SK-N-MC (cell line): ENCODE data around the gene BANP.
"Not testable (repeated sequence)": the region's sequence is repeated elsewhere in the genome, so short reads cannot be mapped to it uniquely, and the experiment has no call there.

Experiments used
- DNase-seq: peaks from one replicate; pipeline ENCODE4 v3.0.0-alpha.2; 2011; ENCODE audit warnings: low read depth, low spot score
- H3K27ac ChIP-seq: fragments of 200-600 bp; sonication (generic); 2 replicates; pipeline ENCODE4 v1.5.1; 2016; ENCODE audit warnings: mixed run types
- H3K36me3 ChIP-seq: fragments of 200-600 bp; sonication (generic); 2 replicates; pipeline ENCODE4 v1.6.1; 2017; ENCODE audit warnings: antibody characterized with exemption, low read length, mixed read lengths; ENCODE audit not compliant: insufficient read depth
- H3K4me3 ChIP-seq: fragments of 200-600 bp; sonication (generic); 2 replicates; pipeline ENCODE4 v1.5.1; 2016
- H3K9ac ChIP-seq: fragments of 200-600 bp; sonication (generic); 2 replicates; pipeline ENCODE4 v1.8.0; 2017; ENCODE audit warnings: mixed run types, mixed read lengths; ENCODE audit not compliant: insufficient read length
- H3K9me3 ChIP-seq: fragments of 200-600 bp; sonication (generic); 2 replicates; pipeline ENCODE4 v1.6.1; 2017; ENCODE audit warnings: low read depth, mild to moderate bottlenecking, antibody characterized with exemption, low read length, moderate library complexity, mixed read lengths
- EZH2 ChIP-seq: fragments of 200-600 bp; sonication (generic); IDR thresholded peaks from one replicate; pipeline ENCODE4 v1.6.1; 2017; ENCODE audit warnings: antibody characterized with exemption
- FOXP2 ChIP-seq: optimal IDR thresholded peaks from 2 replicates; pipeline ENCODE3; 2011; ENCODE audit warnings: mild to moderate bottlenecking, moderate library complexity; ENCODE audit not compliant: insufficient read depth; ENCODE audit errors: extremely low read length, control extremely low read depth
- POLR2AphosphoS5 ChIP-seq: IDR thresholded peaks from 2 replicates; pipeline ENCODE4 v1.6.1; 2012; ENCODE audit warnings: mild to moderate bottlenecking, low read depth, low read length, borderline replicate concordance

The BANP gene

DNA sequence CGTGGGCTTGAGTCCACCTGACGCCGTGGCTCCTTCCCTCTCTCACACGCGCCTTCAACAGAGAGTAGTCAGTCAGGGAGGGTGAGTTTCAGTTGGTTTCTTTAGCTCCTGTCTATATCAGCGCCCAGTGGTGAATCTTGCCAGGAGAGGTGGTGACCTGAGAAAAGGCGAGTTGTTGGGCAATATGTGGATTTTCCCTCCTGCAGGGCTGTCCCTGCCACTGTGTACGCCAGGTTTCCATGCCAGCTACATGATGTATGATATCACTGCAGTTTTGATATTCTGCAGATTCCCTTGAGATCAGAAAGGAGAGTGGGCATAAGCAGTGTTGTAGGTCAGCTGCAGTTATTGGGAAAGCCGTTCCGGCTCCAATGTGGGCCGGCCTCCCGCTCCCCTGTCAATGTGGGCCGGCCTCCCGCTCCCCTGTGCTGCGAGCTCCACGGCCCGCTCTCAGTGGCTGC lies 31.4 kb downstream of the BANP start:
- Histone ChIP-seq H3K4me3 (no peak overlapping the region), H3K36me3 (no peaks in the 10 kb centered on the region; the same call in 1 of the 2 replicates), H3K9ac (no peak overlapping the region), H3K27ac (no peak overlapping the region), H3K9me3 (no peaks in the 10 kb centered on the region)
- no peak for DNase-seq
- TF ChIP-seq POLR2AphosphoS5, result no peak
- no peak for TF ChIP-seq FOXP2
- no peak for TF ChIP-seq EZH2

GRCh38 chr16:87983072-87983736 lies 32.0 kb downstream of the BANP start:
- not testable (repeated sequence) for H3K9ac ChIP-seq, DNase-seq, H3K27ac ChIP-seq, H3K4me3 ChIP-seq, H3K9me3 ChIP-seq, H3K36me3 ChIP-seq

- H3K36me3 ChIP-seq, H3K9me3 ChIP-seq, H3K4me3 ChIP-seq, DNase-seq, H3K9ac ChIP-seq, H3K27ac ChIP-seq: not testable (repeated sequence)
These were observed 32.5 kb downstream of the BANP start for GRCh38 chr16:87983737-87984097.

DNA sequence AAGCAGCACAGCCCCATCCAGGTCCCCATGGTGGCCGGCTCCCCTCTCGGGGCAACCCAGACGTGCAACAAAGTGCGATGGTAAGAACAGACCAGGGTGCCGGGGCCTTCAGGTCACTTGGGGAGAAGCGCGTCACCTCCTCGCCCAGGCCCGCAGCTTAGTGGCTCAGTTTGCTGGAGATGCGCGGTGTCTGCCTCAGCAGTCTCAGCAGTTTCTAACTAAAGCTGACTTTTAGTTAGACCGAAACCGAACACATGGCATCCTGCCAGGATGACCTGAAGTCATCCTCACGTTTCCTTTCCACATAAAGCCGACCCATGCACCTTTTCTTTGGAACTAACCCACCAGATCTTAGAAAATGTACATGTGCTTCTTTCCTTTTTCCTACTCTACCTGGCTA lies 32.9 kb downstream of the BANP start:
- not testable (repeated sequence) for H3K4me3 ChIP-seq, H3K27ac ChIP-seq, H3K9ac ChIP-seq, H3K36me3 ChIP-seq, H3K9me3 ChIP-seq, DNase-seq

DNA sequence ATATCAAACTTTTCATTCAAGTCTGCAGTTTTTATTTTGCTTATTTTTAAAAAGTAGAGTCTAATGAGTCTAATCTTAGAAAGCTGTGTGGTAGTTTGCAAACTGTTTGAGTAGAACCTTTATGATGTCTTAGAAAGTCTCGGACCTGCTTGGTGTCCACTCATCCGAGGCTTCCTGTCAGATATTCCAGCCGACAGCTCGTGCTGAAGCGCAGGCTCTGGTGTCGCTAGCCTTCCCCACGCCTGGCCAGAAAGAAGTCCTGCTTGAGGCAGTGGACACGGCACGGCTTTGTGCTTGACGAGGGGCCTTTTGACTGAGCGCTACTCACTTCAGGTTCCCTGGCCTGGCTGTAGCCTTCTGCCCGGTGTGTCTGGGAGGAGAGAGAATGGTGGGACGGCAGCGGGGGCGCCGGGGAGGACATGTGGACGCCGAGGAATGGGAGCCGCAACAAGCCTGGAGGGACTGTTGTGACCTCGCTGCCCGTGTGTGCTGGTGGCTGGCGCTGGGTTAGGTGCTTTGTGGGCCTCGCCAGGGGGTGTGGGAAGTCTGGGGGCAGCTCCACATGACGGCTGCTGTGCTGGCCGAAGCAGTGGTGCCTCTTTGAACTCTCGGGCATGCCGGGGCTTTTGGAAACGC lies 33.5 kb downstream of the BANP start:
- Histone ChIP-seq H3K36me3 (no peaks in the 10 kb centered on the region; the same call in 1 of the 2 replicates), H3K4me3 (no peak overlapping the region), H3K9me3 (no peaks in the 10 kb centered on the region), H3K27ac (no peak overlapping the region), H3K9ac (no peak overlapping the region)
- DNase-seq, result no peak
- TF ChIP-seq EZH2 (no peak), POLR2AphosphoS5 (no peak), FOXP2 (no peak)

DNA sequence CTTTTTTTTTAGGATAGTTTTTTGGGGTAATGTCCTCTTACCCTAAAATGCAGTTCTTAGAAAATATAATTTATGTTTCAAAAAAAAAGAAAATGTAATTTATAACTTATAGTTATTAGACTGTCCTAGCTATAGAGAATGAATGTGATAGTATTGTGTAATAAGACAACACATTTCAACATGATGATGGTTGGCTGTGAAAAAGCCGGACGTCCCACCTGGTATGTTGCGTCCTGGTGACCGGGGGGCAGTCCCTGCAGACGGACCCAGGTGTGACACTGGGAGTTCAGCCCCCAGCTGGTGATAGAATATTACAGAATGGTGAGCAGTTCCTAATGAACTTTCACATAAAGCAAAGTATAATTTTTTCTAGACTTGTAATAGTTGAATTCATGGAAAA lies 34.3 kb downstream of the BANP start:
- not testable (repeated sequence) for H3K9ac ChIP-seq, H3K36me3 ChIP-seq, H3K9me3 ChIP-seq, H3K4me3 ChIP-seq, H3K27ac ChIP-seq, DNase-seq

DNA sequence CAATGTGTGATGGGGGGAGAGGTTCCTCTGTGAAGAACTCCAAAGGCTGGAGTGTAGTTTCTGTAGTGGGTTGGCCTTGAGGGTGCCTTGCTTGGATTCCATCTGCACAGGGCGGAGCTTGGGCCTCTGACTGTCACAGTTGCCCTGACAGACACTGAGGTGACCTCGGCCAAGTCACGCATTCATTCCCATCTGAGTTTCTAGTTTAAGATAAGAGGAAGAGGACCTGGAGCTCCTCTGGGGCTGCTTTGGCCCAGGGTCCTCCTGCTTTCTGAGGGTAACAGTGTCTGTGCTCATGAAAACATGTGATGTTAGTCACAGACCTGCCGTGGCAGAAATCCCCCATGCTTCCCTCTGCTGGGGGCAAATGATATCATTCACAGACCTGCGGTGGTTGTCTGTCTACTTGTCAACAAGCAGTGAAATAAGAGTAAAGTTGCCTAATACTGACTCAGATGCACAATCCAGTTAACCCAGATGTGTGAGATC lies 35.2 kb downstream of the BANP start:
- not testable (repeated sequence) for H3K36me3 ChIP-seq, DNase-seq, H3K9ac ChIP-seq, H3K9me3 ChIP-seq, H3K27ac ChIP-seq, H3K4me3 ChIP-seq

DNA sequence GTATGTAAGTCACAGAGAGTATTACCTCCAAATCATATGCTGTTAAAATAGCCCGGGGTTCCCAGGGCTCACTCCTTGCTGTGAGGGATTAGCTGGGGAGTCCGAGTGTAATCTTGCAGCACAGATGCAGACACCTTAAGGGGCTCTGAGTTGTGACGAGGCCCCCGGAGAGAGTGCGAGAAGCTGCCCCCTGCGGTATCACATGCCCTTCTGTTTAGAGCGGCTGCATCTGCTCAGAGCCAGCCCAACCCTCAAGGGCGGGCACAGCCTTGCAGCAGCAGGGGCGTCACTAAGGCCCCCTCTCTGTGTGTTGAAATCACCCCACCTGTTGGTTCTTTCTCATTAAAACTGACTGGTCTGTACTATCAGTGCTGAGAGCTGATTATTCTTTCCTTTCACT lies 37.4 kb downstream of the BANP start:
- not testable (repeated sequence) for H3K9ac ChIP-seq, H3K4me3 ChIP-seq, H3K27ac ChIP-seq, H3K36me3 ChIP-seq, H3K9me3 ChIP-seq, DNase-seq

DNA sequence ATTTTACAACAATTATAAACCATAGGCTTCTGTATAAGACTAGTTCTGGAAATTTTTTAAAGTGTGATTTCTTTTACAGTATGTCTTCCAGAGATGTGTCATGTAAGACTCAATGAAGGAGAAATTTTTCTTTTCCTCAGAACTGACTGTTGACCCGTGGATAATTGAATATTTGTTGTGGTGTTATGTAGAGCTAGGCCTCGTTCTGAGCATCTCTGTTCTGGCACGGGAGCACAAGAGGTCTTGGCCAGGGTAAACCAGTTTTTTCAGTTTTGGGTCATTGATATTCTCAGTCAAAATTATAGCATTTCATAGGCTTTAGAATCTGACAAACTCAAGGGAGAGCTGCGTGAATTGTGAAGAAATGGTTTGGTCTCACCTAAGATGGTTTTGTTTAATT lies 39.0 kb downstream of the BANP start:
- H3K36me3 ChIP-seq, H3K9me3 ChIP-seq, DNase-seq, H3K27ac ChIP-seq, H3K9ac ChIP-seq, H3K4me3 ChIP-seq: not testable (repeated sequence)

- H3K9ac ChIP-seq, H3K27ac ChIP-seq, H3K9me3 ChIP-seq, H3K36me3 ChIP-seq, DNase-seq, H3K4me3 ChIP-seq: not testable (repeated sequence)
These were observed 40.9 kb downstream of the BANP start for GRCh38 chr16:87992142-87992541.
